ENCODE data around the gene TNP2. TPM values are rescaled to one million over a fixed set of nuclear protein-coding genes. Genes with fewer than 3 reads are reported as not detected.

The TNP2 gene
- total and polyA plus RNA-seq, 2 experiments from 2014 or later: not detected

GRCh38 chr16:11318817-11319216 is 49.7 kb upstream of the TNP2 start:
- Mint-ChIP-seq H3K27ac (no peak overlapping the region), H3K27me3 (ENCODE audit: insufficient read depth, low read depth, poor library complexity) (peaks cover 20% of the 10 kb centered on the region), H3K36me3 (ENCODE audit: low read depth) (peaks cover 16% of the 10 kb centered on the region), H3K4me3 (no peak overlapping the region), H3K4me1 (peaks cover 34% of the 10 kb centered on the region), H3K9me3 (no peaks in the 10 kb centered on the region)
- H4K20me1 ChIP-seq (replicated peaks; ENCODE audit: insufficient read depth): no peaks in the 10 kb centered on the region
- H3K4me1 ChIP-seq (ENCODE audit: insufficient read depth): peaks cover 43% of the 10 kb centered on the region
- H3K27ac ChIP-seq (ENCODE audit: low read depth): 0 out of 2 replicates have a peak overlapping the region, but pooled peaks have one; percentile 55
- H3K9me2 ChIP-seq (ENCODE audit: insufficient read depth): no peaks in the 10 kb centered on the region
- no peak overlapping the region for H3K4me3 ChIP-seq
- no peaks in the 10 kb centered on the region for H3K27me3 ChIP-seq (ENCODE audit: insufficient read depth)
- DNase-seq (ENCODE audit: low spot score): no peak
- TF ChIP-seq ZNF331 (CRISPR knock-in tag; IDR thresholded peaks at IDR 0.05; ENCODE audit: low read depth) (no peak), REST (IDR thresholded peaks at IDR 0.05; ENCODE audit: unreplicated experiment) (no peak), JUNB (IDR thresholded peaks at IDR 0.05; ENCODE audit: unreplicated experiment) (no peak), ZNF114 (CRISPR knock-in tag; IDR thresholded peaks at IDR 0.05) (no peak), ZNF462 (CRISPR knock-in tag; IDR thresholded peaks at IDR 0.05) (no peak)
- no peak for ATAC-seq
- no peaks in the 10 kb centered on the region for H3K36me3 ChIP-seq (ENCODE audit: insufficient read depth)
- H3K79me2 ChIP-seq (replicated peaks; ENCODE audit: insufficient read depth): peaks cover 8% of the 10 kb centered on the region; the same call in 1 of the 2 replicates
- H3K4me2 ChIP-seq: no peak overlapping the region
- H3F3A ChIP-seq (replicated peaks; ENCODE audit: low read depth): peaks cover 43% of the 10 kb centered on the region
- H2AFZ ChIP-seq: no peak overlapping the region
